Cortex of kidney (tissue), 1 donor: Measurements from ENCODE around the gene TOPAZ1.

Experiments used
- DNase-seq: peaks from one replicate; lab custom pipeline; 2025; lab: John Stamatoyannopoulos, UW

Gene TOPAZ1

DNA sequence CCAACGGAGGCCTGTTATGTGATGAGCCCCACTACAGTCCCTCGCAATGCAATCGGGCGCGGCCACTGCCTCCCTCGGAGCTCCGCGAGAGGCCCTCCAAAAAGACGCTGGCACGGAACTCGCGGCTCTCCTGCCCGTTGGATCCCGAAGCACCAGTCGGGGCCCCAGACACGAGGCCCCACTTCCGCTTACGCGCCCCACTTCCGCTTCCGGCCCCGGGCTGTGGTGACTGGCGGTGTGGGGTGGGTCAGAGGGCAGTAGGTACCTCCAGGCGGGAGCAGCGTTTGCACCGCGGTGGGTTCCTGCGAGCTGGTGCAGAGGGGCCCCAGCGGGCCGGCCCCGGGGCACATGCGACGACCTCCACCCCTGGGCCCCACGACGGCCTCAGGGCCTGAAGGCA is at the start of gene TOPAZ1:
TOPAZ1 (plus strand) TSS at position 181 of the 400 bp plus-strand sequence; CDS start at position 349, 168 bp downstream.
- no peak for DNase-seq

DNA sequence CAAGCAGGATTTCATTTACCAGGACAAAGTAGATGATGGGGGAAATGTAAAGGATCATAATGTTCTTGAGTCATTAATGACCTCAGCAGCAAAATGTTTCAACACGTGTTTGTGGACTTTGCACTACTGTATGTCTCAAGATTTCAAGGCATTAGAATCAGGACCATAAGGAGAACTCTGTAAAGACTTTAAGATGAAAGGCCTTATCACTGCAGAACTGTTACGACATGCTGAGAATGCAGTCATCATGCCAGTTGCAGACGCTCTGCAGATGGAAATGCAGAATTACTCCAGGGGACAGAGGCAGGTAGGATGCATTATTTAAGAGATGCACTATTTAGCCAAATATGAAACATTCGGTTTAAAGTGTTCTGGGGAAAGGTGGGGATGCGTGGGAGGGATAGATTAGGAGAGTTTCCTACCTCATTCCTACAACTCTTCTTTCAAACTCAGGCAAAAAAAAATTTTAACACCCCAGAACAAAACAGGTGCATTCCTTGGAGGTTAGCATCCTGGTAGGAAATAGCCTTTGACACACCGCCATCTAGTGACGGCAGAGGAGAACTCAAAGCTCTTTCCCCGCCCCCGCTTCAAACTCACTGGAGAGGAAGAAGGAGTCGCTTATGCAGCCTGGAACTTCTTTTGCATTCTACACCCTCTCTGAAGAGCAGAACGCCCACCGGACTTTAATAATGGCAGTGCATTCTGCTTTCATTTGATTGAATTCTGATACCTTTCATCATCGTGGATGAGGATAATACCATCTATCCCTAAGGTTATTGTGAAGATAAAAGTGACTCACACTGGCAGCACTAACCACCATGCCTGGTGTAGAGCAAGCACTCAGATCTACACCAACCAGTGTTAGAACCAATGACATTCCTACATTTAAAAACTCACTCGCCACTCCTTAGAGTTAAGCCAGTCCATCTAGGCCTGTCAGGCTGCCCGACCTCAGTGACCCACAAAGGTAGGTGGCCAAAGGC is 43.1 kb upstream of the TOPAZ1 start:
- no peak for DNase-seq

DNA sequence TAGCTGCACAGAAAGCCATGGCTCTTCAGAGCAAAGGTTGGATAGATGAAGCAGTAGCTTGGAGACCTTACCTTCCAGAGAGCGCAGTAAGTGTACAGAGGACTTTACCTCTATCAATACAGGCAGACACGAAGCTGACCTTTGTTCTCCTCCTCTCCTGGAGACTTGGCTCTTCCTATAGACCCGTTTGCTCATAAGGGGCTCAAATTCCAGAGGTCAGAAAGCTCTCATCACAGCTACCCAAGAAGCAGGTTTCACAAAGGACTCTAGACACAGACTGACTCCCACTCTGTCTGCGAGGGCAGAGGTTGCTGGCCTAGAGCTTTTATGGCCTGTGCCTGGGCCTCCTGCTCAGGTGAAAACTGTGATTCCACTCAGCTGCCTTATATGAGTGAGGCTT is 35.4 kb upstream of the TOPAZ1 start:
- DNase-seq: no peak

DNA sequence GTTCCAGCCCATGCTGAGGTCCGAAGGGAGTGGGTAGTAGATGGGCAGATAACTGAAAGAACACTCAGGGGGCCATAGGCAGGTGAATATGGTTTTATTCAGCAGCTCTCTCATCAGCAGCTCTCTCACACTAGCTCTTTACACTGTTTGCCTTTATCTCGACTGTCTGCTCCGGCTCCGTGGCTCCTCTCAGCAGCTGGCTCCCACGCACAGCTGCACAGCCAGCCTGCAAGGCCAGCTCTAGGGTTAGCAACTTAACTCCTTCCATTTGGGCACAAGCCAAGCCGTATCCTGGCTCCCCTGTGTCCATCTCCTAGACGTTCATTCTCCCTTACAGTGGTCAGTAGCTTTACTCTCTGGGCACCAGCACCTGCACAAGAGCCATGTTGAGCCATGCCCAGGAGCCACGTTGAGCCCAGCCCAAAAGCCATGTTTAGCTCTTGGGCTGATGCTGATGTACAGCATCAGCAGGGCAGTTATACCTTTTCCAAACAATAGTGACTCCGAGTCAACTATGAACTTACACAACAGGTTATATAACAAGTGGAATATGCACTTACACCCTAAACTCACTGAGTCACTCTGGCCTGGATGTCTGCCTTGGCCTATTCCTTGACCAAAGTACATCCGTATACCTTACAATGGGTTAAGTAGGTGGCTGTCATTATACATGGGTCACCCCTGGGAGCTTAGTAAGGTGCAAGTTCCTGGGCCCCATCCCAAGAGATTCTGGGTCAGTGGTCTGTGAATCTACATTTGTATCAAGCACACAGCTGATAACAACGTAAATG is 34.6 kb upstream of the TOPAZ1 start:
- DNase-seq: no peak

DNA sequence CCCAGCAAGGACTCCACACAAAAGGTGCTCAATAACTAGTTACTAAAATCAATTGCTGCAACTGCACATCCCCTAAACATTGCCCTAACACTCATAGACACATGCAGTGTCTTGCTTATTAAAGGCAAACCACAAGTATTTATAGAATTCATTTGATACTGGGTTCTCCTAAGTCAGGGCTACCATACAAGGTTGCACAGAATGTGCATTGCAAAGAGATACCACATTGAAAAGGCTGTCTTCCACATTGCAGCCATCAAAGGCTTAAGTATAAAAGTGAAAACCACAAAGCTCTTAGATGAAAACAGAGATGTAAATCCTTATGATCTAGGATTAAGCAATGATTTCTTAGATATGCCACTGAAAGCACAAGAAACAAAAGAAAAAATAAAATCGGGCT is 33.6 kb upstream of the TOPAZ1 start:
- no peak for DNase-seq

DNA sequence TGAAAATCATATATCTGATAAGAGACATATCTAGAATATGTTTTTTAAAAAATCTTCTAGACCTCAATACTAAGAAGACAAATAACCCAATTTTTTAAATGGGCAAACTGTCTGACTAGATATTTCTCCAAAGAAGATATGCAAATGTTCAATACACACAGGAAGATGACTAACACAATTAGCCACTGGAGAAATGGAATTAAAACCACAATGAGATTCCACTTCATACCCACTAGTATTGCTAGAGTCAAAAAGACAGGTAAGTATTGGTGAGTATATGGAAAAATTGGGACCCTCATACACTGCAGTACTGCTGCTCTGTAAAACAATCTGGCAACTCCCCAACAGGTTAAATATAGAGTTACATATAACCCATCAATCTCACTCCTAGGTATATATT is 33.1 kb upstream of the TOPAZ1 start:
- DNase-seq: no peak

DNA sequence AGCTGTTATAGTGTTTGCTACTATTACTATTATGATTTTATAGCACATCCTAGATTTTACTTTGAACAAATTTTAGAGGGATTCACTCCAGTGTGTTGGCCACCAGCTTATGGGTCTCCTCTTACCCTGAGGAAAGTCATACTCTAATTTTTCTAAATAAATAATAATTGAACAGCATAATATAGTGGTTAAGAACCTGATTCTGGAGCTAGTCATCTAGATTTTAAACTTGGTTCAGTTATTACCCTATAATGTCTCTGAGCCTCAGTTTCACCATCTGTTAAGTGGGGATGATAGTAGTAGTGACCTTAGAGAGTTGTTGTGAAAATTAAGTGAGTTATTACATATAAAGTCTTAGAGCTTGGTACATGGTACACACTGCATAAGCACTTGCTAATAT is 30.7 kb upstream of the TOPAZ1 start:
- no peak for DNase-seq

DNA sequence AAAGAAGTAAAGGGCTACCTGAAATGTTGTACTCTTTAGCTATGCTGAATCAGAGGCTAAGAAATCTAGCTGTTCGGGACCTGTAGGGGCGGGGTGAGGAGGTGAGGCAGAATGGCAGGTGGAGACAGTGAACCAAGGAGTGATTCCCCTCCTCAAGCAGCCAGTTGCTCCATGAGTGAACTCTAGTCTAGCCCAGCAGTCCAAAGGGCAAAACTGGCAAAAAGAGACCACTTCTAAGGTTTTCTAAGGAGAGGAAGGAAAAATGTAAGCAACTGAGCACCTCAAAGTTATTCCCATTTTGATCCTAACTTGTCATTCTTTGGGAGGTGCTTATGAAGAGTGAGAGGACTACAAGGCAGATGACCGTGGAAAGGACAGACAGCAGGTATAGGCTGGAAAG is 19.3 kb upstream of the TOPAZ1 start:
- DNase-seq: no peak

DNA sequence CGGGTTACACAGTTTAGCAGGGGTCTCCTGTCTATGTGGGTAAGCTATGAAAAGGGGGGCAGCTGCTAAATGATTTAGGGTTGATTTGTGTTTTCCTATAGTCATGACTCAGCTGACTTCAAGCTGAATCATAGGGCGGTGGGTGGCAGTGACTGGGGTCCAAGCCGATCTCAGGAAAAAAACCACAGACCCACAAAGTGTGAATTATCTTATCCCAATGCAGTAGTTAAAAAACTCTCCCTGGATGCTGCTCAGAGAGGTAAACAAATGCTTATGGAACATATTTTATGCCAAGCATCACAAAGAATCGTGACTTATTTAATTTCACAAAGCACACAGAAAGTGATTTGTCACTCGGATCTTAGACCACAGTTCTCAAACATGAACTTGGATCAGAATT is 18.4 kb upstream of the TOPAZ1 start:
- DNase-seq: no peak

DNA sequence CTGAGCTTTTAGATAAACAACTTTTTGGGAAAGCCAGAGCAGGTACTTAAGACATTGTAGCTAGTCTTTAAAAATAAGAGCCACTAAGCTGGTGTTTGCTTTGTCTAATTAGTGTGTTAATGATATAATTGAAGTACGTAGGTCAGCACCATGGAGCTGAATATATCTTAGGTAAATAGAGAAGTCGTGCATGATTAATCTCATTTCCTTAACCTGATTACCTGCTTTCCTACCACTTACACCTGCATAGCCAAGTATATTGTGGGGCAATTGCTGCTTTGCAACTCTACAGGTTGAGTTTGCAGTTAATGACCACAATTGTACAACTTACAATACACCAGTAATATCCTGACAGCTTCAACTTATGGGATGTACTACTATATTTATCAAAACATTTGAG is 17.6 kb upstream of the TOPAZ1 start:
- no peak for DNase-seq

DNA sequence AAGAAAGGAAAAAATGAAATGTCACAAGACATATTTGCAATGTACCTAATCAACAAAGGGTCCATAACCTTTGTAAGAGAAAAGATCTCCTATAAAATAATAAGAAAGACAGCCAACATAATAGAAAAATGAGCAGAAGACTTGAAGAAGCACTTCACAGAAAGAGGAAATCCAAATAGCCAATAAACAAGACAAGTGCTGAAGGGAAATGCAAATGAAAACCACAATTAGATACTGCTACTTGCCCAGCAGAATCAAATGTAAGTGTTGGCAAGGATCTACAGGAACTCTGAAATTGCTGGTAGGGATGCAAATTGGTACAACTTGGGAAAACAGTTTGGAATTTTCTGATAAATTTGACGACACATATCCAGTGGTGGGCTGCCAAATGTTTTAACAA is 15.1 kb upstream of the TOPAZ1 start:
- no peak for DNase-seq

DNA sequence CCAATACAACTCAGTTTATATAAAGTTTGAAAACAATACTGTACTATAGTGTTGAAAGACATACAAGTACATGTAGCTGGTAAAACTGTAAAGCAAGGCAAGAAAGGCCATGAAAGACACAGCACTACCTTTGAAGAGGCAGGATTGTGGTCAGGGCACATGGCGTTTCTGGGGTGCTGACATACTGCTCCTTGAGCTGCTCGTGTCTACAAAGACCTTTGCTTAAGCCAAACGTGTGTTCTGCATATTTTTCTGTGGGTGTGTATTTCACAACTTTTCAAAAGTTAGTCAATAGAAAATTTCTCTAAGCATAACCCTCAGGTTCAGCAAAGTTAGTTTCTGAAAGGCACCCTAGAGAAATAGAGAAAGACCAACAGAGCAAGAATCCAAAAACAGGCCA is 14.1 kb upstream of the TOPAZ1 start:
- DNase-seq: no peak

DNA sequence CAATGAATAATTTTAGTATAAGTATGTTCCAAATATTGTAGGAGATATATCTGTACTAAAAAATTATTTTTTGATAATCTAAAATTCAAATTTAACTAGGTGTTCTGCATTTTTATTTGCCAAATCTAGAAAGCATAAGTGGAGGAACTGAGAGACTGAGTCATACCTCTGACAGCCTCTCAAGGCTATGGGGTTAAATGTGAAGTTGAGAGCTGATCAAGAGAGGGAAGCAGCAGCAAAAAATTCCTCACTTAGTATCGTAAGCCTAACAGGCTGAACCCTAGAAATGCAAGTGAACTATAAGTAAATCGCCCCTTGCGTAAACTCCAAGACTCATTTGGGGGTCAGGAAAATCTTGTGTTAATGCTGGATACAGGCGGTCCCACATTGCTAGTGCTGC is 12.8 kb upstream of the TOPAZ1 start:
- DNase-seq: no peak

DNA sequence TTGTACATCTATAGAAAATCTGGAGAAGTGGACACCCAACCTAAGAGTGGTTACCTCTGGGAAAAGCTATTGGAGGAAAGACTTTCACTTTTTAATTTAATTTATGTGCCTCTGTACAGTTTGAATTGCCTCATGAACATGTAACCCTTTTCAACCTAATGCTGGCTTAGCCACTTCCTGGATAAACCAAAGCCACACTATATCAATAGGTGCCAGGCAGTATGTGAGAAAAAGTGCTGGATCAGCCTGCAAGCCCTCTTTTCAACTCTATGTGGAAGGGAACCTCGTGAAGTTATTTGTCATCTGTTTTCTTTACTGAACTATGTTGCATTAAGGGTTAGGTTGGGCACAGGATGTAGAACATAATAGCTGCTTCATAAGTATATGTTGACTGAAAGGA is 9.3 kb upstream of the TOPAZ1 start:
- DNase-seq: no peak

DNA sequence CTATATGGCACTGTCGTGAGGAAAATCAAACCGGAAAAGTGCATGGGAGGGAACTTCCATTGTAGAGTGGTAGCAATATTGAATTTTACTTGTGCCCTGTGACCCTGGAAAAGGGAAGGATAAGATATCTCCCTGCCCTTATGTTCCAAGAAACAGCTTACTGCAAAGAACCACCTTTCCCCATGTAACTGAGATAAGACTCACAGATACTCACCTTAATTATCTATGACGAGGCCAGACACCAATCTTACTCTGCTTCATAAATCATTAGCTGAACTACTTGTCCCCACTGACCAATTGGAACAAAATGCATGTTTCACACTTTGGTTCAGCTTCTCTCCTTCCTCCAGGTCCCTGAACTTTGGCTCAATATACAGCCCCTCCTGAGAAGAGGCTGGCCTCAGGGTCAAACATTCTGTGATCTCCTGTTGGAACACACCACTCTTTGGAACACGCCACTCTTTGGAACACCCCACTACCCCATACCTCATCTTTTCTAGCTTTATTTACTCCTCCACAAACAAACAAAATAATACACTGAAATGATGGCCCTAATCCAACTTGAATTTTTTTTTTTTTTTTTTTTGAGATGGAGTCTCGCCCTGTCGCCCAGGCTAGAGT is 6.9 kb upstream of the TOPAZ1 start:
- DNase-seq: no peak

DNA sequence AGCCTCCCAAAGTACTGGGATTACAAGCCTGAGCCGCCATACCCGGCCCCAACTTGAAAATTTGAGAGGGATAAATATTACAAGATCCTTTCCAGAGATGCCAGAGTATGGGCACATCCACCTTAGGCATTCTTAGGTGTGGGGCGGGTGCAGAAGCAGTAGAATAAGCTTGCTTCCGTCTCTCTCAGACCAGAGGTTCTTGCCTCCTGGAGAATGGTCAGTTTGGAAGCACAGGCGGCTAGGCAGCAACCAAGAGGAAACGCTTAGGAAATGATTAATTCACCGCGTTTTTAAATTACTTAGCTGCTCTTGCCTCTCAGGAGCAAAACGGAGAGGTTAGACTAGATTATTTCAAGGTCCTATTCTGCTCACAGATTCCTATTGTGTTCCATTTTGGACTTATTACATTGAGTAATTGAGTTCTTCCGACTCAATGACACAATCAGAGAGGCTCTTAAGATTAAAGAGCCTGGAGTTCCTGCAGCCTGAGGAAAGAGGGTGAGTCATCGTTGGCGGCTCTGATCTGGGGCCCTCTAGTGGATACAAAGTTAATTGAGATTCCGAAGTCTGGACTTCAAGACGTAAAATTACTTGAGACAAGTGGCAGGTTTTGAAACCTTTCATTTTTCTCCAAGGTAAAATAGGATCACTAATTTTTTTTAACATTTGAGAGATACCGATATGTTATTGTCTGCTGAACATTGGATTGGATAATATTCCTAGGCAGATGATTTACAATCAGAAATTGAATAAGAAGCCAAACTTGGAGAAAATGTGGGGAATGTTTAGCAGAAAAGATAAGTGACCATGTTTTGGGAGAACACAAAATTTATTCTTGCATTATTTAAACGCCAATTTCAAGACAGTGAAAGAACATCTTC is 5.8 kb upstream of the TOPAZ1 start:
- no peak for DNase-seq

DNA sequence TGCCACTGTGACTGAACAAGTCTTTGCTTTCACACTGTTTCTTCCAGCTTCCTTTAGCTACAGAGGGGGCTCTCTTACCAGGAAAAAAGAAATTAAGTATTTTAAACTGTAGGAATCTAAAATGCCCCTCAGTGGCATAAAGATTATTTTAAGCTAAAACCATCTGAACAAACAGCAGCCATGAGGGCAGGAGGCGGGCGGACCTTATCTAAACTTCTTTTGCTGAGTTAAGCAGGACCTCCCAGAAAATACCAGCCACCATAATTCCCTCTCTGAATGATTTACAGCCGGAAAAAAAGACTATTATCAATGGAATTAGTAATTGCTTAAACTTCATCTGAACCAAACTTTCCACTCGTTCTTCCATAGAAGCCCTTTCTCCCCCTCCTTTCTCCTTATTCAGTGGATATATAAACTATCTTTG is 5.2 kb upstream of the TOPAZ1 start:
- DNase-seq: no peak

DNA sequence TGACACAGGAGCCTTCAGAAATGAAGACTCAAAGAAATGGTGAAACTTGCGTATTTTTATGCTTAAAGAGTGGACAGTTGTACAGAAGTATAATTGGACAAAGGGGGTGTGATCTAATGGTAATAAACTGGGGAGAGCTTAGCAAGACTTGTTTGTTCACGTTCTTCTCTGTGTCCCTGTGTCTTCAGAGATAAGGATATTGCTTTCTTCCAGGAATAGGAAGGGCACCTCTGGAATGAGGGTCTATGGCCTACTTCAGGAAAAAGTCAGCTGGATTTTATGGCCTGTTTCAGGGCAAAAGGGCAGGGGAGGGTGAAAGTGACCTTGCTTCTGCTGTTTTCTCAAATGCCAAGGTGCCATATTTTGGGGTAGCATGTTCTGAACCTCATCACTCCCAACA is 4.5 kb upstream of the TOPAZ1 start:
- DNase-seq: no peak

DNA sequence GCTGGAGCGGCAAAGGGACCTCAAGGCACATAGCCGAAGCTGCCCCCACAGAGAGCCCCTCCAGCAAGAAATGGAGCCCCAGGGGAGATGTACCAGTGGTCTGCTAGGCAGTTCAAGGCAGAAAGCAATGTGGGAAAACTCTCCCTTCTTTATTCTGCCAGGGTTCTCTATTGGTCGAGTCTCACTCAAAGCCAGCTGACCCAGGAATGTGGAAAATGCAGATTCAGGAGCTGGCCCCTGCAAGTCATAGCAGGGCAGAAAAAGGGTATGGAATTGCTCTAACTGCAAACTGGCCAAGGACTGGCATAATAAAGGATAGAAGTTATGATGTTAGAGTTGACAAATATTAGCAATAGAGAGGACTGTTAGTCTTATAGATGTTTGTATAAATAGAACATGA is 4.0 kb upstream of the TOPAZ1 start:
- DNase-seq: no peak

DNA sequence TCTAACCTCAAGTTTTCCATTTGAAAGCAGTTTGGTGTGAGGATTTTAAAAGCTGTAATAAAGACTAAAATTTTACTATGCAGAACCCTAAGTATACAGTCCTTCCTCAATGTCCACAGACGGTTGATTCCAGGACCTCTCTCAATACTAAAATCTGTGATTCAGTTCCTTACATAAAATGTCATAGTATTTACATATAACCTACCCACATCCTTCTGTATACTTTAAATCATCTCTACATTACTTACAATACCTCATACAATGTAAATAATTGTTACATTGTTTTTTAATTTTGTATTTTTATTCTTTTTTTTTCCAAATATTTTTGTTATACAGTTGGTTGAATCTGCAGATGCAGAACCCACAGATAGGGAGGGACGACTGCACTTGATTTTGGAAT is 2.8 kb upstream of the TOPAZ1 start:
- DNase-seq: no peak

DNA sequence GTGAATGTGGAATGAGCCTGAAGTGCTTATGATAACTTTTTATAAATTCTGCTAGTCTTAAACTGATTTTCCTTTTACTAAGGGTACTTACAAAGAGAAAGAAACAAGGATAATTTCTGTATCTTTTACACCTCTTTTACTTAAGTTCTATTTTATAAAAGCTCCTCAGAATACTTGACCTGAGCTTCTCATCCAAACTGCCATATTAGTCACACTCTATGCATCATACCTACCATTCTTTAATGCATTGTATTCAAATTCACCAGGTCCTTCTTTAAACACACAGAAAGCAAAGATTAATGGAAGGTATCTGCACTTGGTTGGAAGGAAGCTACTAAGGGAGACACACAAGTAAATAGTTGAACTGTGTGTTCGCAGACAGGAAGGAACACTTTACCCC is 1.6 kb upstream of the TOPAZ1 start:
- DNase-seq: no peak

DNA sequence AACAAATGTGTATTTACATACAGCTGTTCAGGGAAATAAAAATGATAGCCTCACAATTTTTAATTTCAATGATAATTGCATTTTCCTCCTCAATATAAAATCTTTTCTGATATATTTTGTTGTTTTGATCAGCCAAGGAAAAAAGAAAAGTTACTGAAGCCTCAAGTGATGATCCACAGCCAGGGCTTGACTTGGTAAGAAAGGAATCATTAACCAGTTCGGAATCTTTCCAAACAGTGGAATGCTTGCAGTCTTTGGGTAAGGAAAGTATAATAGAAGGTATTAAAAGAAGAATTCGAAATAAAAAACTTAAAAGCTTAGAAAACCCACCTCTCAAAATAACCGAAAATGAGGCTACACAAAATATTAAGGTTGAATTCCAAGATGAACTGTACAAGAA is 1.0 kb downstream of the TOPAZ1 start:
- DNase-seq: no peak
